Measurements from ENCODE around the gene CAPNS1. TPM values are rescaled to one million over a fixed set of nuclear protein-coding genes. Genes with fewer than 3 reads are reported as not detected.

Gene CAPNS1
- total and polyA plus RNA-seq, 2 of the 13 experiments (the other 11 are each of a cell fraction or from before 2014, with no cell fraction given), result 322 to 526 TPM

GRCh38 chr19:36113425-36113824, 26.4 kb upstream of the CAPNS1 start:
- no peak overlapping the region for H2AFZ ChIP-seq (ENCODE audit: low read length)
- 97% methylated on average over 18 of the region's 34 CpGs for WGBS (ENCODE audit: low lambda C conversion rate)
- no peaks in the 10 kb centered on the region for H3K9me3 ChIP-seq (ENCODE audit: low read length)
- POLR2A ChIA-PET, result interaction anchor here (1.1 to 2.3 kb wide), 2 partner anchors 15 to 23 kb away, joined by 3 to 33 read pairs; no protein-coding TSS in a partner anchor
- BruUV-seq (replicated peaks), result no TSS peak
- no peak for DNase-seq (ENCODE audit: low spot score)
- no peak overlapping the region for H3K27ac ChIP-seq (ENCODE audit: extremely low read length, insufficient read depth, low read length)
- intact Hi-C loops (cut with micrococcal nuclease; ENCODE audit: unreplicated experiment), result no loop called here
- peak; percentile 49; the same call in 1 of the 2 replicates for TF ChIP-seq RBFOX2 (IDR thresholded peaks at IDR 0.05; ENCODE audit: low read depth, low read length)
- no peak for TF ChIP-seq PHF5A (CRISPR knock-in tag; IDR thresholded peaks at IDR 0.05; ENCODE audit: low read depth, unreplicated experiment)
- peaks cover 8 to 15% of the 10 kb centered on the region in 2 experiments; a peak in 2 of 5 replicates for H3K36me3 ChIP-seq (replicated peaks in 1 of 2; ENCODE audit: control insufficient read depth in 1 of 2, insufficient read depth in 2 of 2, low read length in 2 of 2)
- H3K9ac ChIP-seq (ENCODE audit: insufficient read depth, low read depth, low read length), result peak overlapping the region; percentile 88
- peaks cover 21% of the 10 kb centered on the region for H3K79me2 ChIP-seq (ENCODE audit: insufficient read depth, low read length)
- in situ Hi-C loops (cut with HindIII; ENCODE audit: extremely low pct_ligation_motif_present, low pct_unique_long_range_greater_than_20kb), result no loop called here
- no peaks in the 10 kb centered on the region for H4K20me1 ChIP-seq (ENCODE audit: insufficient read depth, low read length)
- H3K4me1 ChIP-seq (ENCODE audit: insufficient read depth, low read length), result peaks cover 30% of the 10 kb centered on the region
- FAIRE-seq, result no peak
- H3K4me3 ChIP-seq (replicated peaks in 1 of 3; ENCODE audit: insufficient read depth in 1 of 3, low read depth in 2 of 3, low read length in 3 of 3), result peak overlapping the region in 2 of 3 experiments; percentile 88 to 93; a peak in 3 of 6 replicates
- ATAC-seq, result no peak
- CTCF ChIA-PET (ENCODE audit: low intra/inter-chr PET ratio, low total read pairs), result no interaction called here
- peak overlapping the region; percentile 94 for H3K4me2 ChIP-seq (ENCODE audit: low read depth, low read length)
- H3K27me3 ChIP-seq (ENCODE audit: control insufficient read depth in 1 of 2, insufficient read depth in 2 of 2, low read length in 2 of 2), result no peaks in the 10 kb centered on the region; a peak in 1 of 5 replicates

GRCh38 chr19:36113894-36114720, 25.8 kb upstream of the CAPNS1 start:
- Histone ChIP-seq H3K4me1 (ENCODE audit: insufficient read depth, low read length) (peaks cover 37% of the 10 kb centered on the region), H3K79me2 (ENCODE audit: insufficient read depth, low read length) (peaks cover 21% of the 10 kb centered on the region), H3K9me3 (ENCODE audit: low read length) (no peaks in the 10 kb centered on the region), H3K27me3 (ENCODE audit: control insufficient read depth in 1 of 2, insufficient read depth in 2 of 2, low read length in 2 of 2) (no peaks in the 10 kb centered on the region; a peak in 1 of 5 replicates), H3K9ac (ENCODE audit: insufficient read depth, low read depth, low read length) (peak overlapping the region; percentile 88), H3K27ac (ENCODE audit: extremely low read length, insufficient read depth, low read length) (peak overlapping the region; percentile 77), H3K4me2 (ENCODE audit: low read depth, low read length) (peak overlapping the region; percentile 94), H4K20me1 (ENCODE audit: insufficient read depth, low read length) (no peaks in the 10 kb centered on the region), H3K36me3 (replicated peaks in 1 of 2; ENCODE audit: control insufficient read depth in 1 of 2, insufficient read depth in 2 of 2, low read length in 2 of 2) (peaks cover 10 to 15% of the 10 kb centered on the region in 2 experiments; a peak in 2 of 5 replicates), H3K4me3 (replicated peaks in 1 of 3; ENCODE audit: insufficient read depth in 1 of 3, low read depth in 2 of 3, low read length in 3 of 3) (peak overlapping the region; percentile 72 to 93 (median 88)), H2AFZ (ENCODE audit: low read length) (no peak overlapping the region)
- WGBS (ENCODE audit: low lambda C conversion rate), result 30% methylated on average over 39 of the region's 48 CpGs
- POLR2A ChIA-PET, result interaction anchor here (1.1 to 2.3 kb wide), 8 partner anchors 11 to 375 kb away, joined by 3 to 33 read pairs (median 4); partner anchors contain the start of genes CAPNS1, ZNF146, ZNF565 and ZNF566
- BruUV-seq (replicated peaks), result TSS peak; percentile 56
- DNase-seq (ENCODE audit: low spot score), result no peak
- ATAC-seq, result no peak
- CTCF ChIA-PET (ENCODE audit: low intra/inter-chr PET ratio, low total read pairs), result no interaction called here
- in situ Hi-C loops (cut with HindIII; ENCODE audit: extremely low pct_ligation_motif_present, low pct_unique_long_range_greater_than_20kb), result no loop called here
- intact Hi-C loops (cut with micrococcal nuclease; ENCODE audit: unreplicated experiment), result loop anchor here (2.0 kb wide), 1 partner anchor 59 kb away; the partner anchor contains the start of genes THAP8 and WDR62
- no peak for FAIRE-seq
- TF ChIP-seq CTCF (CRISPR knock-in tag; IDR thresholded peaks at IDR 0.05) (peak; percentile 23), SMAD1 (CRISPR knock-in tag; IDR thresholded peaks at IDR 0.05; ENCODE audit: borderline replicate concordance, low read depth) (peak; percentile 86; the same call in 1 of the 2 replicates), ZNF383 (CRISPR knock-in tag; IDR thresholded peaks at IDR 0.05; ENCODE audit: borderline replicate concordance) (no peak), ZFP91 (CRISPR knock-in tag; IDR thresholded peaks at IDR 0.05; ENCODE audit: borderline replicate concordance) (no peak), ZMAT5 (CRISPR knock-in tag; IDR thresholded peaks at IDR 0.05; ENCODE audit: borderline replicate concordance, low read depth) (no peak), FOXA3 (CRISPR knock-in tag; IDR thresholded peaks at IDR 0.05) (0 out of 2 replicates have a peak, but pooled peaks have one; percentile 8), PATZ1 (CRISPR knock-in tag; IDR thresholded peaks at IDR 0.05) (0 out of 2 replicates have a peak, but pooled peaks have one; percentile 32)

Measured in HepG2 (cell line).